HepG2 (cell line): Measurements from ENCODE around the gene INAFM1. TPM values are rescaled to one million over a fixed set of nuclear protein-coding genes. Genes with fewer than 3 reads are reported as not detected.

Source experiments
- CREM ChIP-seq, 2 experiments: sonication (generic) in 1 of 2; formaldehyde crosslinking in 1 of 2; IDR thresholded peaks; 2 replicates each; pipeline versions ENCODE4 v1.4.0 to v1.6.1; 2016 to 2020; ENCODE audit warnings: antibody characterized with exemption in 1 of 2, mild to moderate bottlenecking in 1 of 2, missing genetic modification reagents in 1 of 2
- DPF2 ChIP-seq: sonication (generic); formaldehyde crosslinking; IDR thresholded peaks from 2 replicates; pipeline ENCODE4 v1.4.0; 2020; ENCODE audit warnings: mild to moderate bottlenecking, low read depth, missing genetic modification reagents, borderline replicate concordance
- MAFK ChIP-seq, 2 experiments: IDR thresholded peaks in 1 of 2; conservative IDR thresholded peaks in 1 of 2; 2 replicates each; pipeline ENCODE4 v1.6.1; 2011; ENCODE audit warnings: improper control_type of control experiment in 2 of 2, low read length in 2 of 2
- SP4 ChIP-seq: sonication (generic); formaldehyde crosslinking; IDR thresholded peaks from 2 replicates; pipeline ENCODE4 v1.8.1; 2023; ENCODE audit warnings: mild to moderate bottlenecking, missing genetic modification reagents
- TEAD3 ChIP-seq: optimal IDR thresholded peaks from 2 replicates; pipeline ENCODE3; 2016; ENCODE audit warnings: borderline replicate concordance
- ZBTB3 ChIP-seq: sonication (generic); formaldehyde crosslinking; IDR thresholded peaks from 2 replicates; pipeline ENCODE4 v1.4.0; 2020; ENCODE audit warnings: low read depth, mild to moderate bottlenecking, moderate library complexity, missing genetic modification reagents, borderline replicate concordance
- ZBTB7A ChIP-seq: sonication (generic); formaldehyde crosslinking; IDR thresholded peaks from 2 replicates; pipeline ENCODE4 v1.8.0; 2022; ENCODE audit warnings: mild to moderate bottlenecking, missing genetic modification reagents
- ZMAT3 ChIP-seq: sonication (generic); formaldehyde crosslinking; conservative IDR thresholded peaks from 2 replicates; pipeline ENCODE4 v1.7.0; 2021; ENCODE audit warnings: missing genetic modification reagents
- ZNF10 ChIP-seq: sonication (generic); formaldehyde crosslinking; IDR thresholded peaks from 2 replicates; pipeline ENCODE4 v1.4.0; 2020; ENCODE audit warnings: mild to moderate bottlenecking, low read depth, missing genetic modification reagents, borderline replicate concordance
- ZNF12 ChIP-seq: sonication (generic); formaldehyde crosslinking; IDR thresholded peaks from 2 replicates; pipeline ENCODE4 v1.5.0; 2020; ENCODE audit warnings: missing genetic modification reagents
- ZNF24 ChIP-seq: fragments of 450-650 bp; IDR thresholded peaks from 2 replicates; pipeline ENCODE4 v1.6.1; 2017; ENCODE audit warnings: antibody characterized with exemption, mild to moderate bottlenecking
- ZNF263 ChIP-seq: sonication (generic); formaldehyde crosslinking; IDR thresholded peaks from 2 replicates; pipeline ENCODE4 v1.4.0; 2020; ENCODE audit warnings: missing genetic modification reagents
- ZNF781 ChIP-seq: sonication (generic); formaldehyde crosslinking; IDR thresholded peaks from 2 replicates; pipeline ENCODE4 v1.5.1; 2020; ENCODE audit warnings: borderline replicate concordance, mild to moderate bottlenecking, missing genetic modification reagents; ENCODE audit errors: not compliant biosample characterization
- ZNF879 ChIP-seq: sonication (generic); formaldehyde crosslinking; IDR thresholded peaks from 2 replicates; pipeline ENCODE4 v1.8.1; 2023; ENCODE audit warnings: missing genetic modification reagents
- polyA plus RNA-seq, 8 experiments: library from polyadenylated mRNA; depleted of rRNA in 3 of 8; stranded (reverse) in 7 of 8; unstranded in 1 of 8; fragments of >200 nt; fragmentation: Illumina TruSeq in 4 of 8; extraction: Trizol in 4 of 8; gene quantifications; 2 replicates each; pipeline versions ENCODE4 v1.2.1 to v1.2.3, GENCODE V29; 2011 to 2016; ENCODE audit warnings: low read depth in 4 of 8, missing spikeins in 1 of 8, mixed read lengths in 1 of 8; ENCODE audit not compliant: insufficient read depth in 1 of 8
- total RNA-seq, 5 experiments: library from RNA; depleted of rRNA; stranded (reverse); fragments of >200 nt; fragmentation: Illumina TruSeq; extraction: Trizol; gene quantifications; 2 replicates each; pipeline ENCODE4 v1.2.3, GENCODE V29; 2016; ENCODE audit warnings: low read depth in 1 of 5
- TF ChIP-seq, protein P1 (sequence below): sonication (generic); formaldehyde crosslinking; IDR thresholded peaks from 2 replicates; pipeline ENCODE4 v1.5.0; 2020; ENCODE audit warnings: mild to moderate bottlenecking, missing genetic modification reagents
- TF ChIP-seq, protein P2 (sequence below): IDR thresholded peaks from 2 replicates; pipeline ENCODE4 v1.6.1; 2016; ENCODE audit warnings: missing genetic modification reagents, missing compliant biosample characterization
- TF ChIP-seq, protein P3 (sequence below): sonication (generic); formaldehyde crosslinking; IDR thresholded peaks from 2 replicates; pipeline ENCODE4 v1.4.0; 2020; ENCODE audit warnings: missing genetic modification reagents
- TF ChIP-seq, protein P4 (sequence below): sonication (generic); formaldehyde crosslinking; IDR thresholded peaks from 2 replicates; pipeline ENCODE4 v1.5.0; 2020; ENCODE audit warnings: missing genetic modification reagents
- TF ChIP-seq, protein P5 (sequence below): sonication (generic); formaldehyde crosslinking; IDR thresholded peaks from 2 replicates; pipeline ENCODE4 v1.4.0; 2020; ENCODE audit warnings: mild to moderate bottlenecking, missing genetic modification reagents

INAFM1 gene
- total and polyA plus RNA-seq, 2 of the 13 experiments (the other 11 are each of a cell fraction or from before 2014, with no cell fraction given) = 0.88 to 1.9 TPM

- TF ChIP-seq, protein P1, sequence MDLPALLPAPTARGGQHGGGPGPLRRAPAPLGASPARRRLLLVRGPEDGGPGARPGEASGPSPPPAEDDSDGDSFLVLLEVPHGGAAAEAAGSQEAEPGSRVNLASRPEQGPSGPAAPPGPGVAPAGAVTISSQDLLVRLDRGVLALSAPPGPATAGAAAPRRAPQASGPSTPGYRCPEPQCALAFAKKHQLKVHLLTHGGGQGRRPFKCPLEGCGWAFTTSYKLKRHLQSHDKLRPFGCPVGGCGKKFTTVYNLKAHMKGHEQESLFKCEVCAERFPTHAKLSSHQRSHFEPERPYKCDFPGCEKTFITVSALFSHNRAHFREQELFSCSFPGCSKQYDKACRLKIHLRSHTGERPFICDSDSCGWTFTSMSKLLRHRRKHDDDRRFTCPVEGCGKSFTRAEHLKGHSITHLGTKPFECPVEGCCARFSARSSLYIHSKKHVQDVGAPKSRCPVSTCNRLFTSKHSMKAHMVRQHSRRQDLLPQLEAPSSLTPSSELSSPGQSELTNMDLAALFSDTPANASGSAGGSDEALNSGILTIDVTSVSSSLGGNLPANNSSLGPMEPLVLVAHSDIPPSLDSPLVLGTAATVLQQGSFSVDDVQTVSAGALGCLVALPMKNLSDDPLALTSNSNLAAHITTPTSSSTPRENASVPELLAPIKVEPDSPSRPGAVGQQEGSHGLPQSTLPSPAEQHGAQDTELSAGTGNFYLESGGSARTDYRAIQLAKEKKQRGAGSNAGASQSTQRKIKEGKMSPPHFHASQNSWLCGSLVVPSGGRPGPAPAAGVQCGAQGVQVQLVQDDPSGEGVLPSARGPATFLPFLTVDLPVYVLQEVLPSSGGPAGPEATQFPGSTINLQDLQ (CRISPR knock-in tag) = no peak; the same call in 1 of the 2 replicates
- TF ChIP-seq ZBTB7A (CRISPR knock-in tag) (no peak; the same call in 1 of the 2 replicates), TEAD3 (CRISPR knock-in tag) (no peak), ZBTB3 (0 out of 2 replicates have a peak, but pooled peaks have one; percentile 35), ZNF24 (no peak), MAFK (conservative IDR thresholded peaks at IDR 0.05 in 1 of 2, IDR thresholded peaks at IDR 0.05 in 1 of 2; ENCODE audit: low read length in 2 of 2) (no peak), ZNF12 (no peak), CREM (IDR thresholded peaks at IDR 0.05) (no peak; the same call in 1 of the 2 replicates), CREM (CRISPR knock-in tag; IDR thresholded peaks at IDR 0.05) (no peak), DPF2 (CRISPR knock-in tag) (no peak), ZNF879 (CRISPR knock-in tag) (no peak), ZNF781 (CRISPR knock-in tag) (no peak), SP4 (CRISPR knock-in tag) (peak; percentile 19; the same call in 1 of the 2 replicates), ZNF263 (CRISPR knock-in tag) (no peak), ZMAT3 (peak; percentile 65), ZNF10 (no peak)
- TF ChIP-seq, protein P2, sequence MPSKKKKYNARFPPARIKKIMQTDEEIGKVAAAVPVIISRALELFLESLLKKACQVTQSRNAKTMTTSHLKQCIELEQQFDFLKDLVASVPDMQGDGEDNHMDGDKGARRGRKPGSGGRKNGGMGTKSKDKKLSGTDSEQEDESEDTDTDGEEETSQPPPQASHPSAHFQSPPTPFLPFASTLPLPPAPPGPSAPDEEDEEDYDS (CRISPR knock-in tag) = peak; percentile 66
- TF ChIP-seq, protein P3, sequence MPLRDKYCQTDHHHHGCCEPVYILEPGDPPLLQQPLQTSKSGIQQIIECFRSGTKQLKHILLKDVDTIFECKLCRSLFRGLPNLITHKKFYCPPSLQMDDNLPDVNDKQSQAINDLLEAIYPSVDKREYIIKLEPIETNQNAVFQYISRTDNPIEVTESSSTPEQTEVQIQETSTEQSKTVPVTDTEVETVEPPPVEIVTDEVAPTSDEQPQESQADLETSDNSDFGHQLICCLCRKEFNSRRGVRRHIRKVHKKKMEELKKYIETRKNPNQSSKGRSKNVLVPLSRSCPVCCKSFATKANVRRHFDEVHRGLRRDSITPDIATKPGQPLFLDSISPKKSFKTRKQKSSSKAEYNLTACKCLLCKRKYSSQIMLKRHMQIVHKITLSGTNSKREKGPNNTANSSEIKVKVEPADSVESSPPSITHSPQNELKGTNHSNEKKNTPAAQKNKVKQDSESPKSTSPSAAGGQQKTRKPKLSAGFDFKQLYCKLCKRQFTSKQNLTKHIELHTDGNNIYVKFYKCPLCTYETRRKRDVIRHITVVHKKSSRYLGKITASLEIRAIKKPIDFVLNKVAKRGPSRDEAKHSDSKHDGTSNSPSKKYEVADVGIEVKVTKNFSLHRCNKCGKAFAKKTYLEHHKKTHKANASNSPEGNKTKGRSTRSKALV = peak; percentile 79; the same call in 1 of the 2 replicates
- TF ChIP-seq, protein P4, sequence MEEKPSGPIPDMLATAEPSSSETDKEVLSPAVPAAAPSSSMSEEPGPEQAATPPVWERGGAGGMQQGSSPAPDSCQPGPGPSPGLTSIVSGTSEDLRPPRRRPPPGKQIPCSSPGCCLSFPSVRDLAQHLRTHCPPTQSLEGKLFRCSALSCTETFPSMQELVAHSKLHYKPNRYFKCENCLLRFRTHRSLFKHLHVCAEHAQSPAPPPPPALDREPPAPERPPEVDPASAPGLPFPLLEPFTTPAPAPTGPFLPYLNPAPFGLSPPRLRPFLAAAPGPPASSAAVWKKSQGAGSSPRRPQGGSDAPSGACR (CRISPR knock-in tag) = peak; percentile 92
- TF ChIP-seq, protein P5, sequence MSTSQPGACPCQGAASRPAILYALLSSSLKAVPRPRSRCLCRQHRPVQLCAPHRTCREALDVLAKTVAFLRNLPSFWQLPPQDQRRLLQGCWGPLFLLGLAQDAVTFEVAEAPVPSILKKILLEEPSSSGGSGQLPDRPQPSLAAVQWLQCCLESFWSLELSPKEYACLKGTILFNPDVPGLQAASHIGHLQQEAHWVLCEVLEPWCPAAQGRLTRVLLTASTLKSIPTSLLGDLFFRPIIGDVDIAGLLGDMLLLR (CRISPR knock-in tag) = no peak
These were observed 48.0 kb upstream of the INAFM1 start (continued) for GRCh38 chr19:47226426-47227351.
